Esophagus muscularis mucosa (tissue), 4 donors: ENCODE measurements around the gene TXK.

Experiments
- CTCF ChIP-seq, 3 experiments: fragments of 200-600 bp in 2 of 3; fragments of 450-650 bp in 1 of 3; sonication (generic) in 2 of 3; IDR thresholded peaks; one replicate each; pipeline ENCODE4 v1.5.1; 2017 to 2019; ENCODE audit warnings: antibody characterized with exemption in 3 of 3, mild to moderate bottlenecking in 2 of 3, moderate library complexity in 1 of 3
- EP300 ChIP-seq: sonication (generic); formaldehyde crosslinking; IDR thresholded peaks from one replicate; pipeline ENCODE4 v1.6.1; 2017; ENCODE audit warnings: antibody characterized with exemption
- POLR2A ChIP-seq: fragments of 450-650 bp; IDR thresholded peaks from one replicate; pipeline ENCODE4 v1.6.1; 2017; ENCODE audit warnings: antibody characterized with exemption, moderate library complexity, mild to moderate bottlenecking, low read depth
- POLR2AphosphoS5 ChIP-seq, 2 donors: sonication (generic); formaldehyde crosslinking; IDR thresholded peaks; one replicate each; pipeline ENCODE4 v1.6.1; 2017; ENCODE audit warnings: antibody characterized with exemption in 2 of 2

GRCh38 chr4:48130100-48130499, 4.0 kb downstream of the TXK start:
- TF ChIP-seq CTCF (IDR thresholded peaks at IDR 0.05) (no peak), EP300 (no peak), POLR2AphosphoS5 (IDR thresholded peaks at IDR 0.05) (no peak), POLR2A (no peak)
